Measurements from ENCODE around the gene CRNN. TPM values are rescaled to one million over a fixed set of nuclear protein-coding genes. Genes with fewer than 3 reads are reported as not detected.

Gene CRNN
- total RNA-seq, 1 experiment from 2014 or later = not detected

DNA sequence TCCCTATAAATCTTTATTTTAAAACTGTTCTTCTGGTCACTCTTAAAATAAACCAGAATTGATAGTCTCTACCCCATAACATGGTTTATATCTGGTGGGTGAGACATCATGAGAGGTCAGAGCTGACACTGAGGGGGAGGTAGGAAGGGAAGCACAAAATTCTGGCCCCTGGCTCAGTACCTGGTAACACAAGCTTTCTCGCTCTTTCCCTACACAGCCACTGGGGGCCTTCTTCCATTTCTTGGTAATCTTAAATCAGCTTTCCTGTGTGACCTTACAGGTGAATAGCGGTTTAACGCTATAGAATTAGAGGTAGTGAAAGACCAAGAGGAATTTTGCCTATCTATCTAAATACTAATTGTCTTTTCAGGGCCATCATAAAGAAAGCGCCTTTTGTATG is 5.4 kb downstream of the CRNN start:
- ChIA-PET POLR2A (ENCODE audit: unreplicated experiment) (no interaction called here), CTCF (no interaction called here)
- Histone ChIP-seq H4K20me1 (ENCODE audit: insufficient read depth) (no peaks in the 10 kb centered on the region), H3K4me1 (replicated peaks; ENCODE audit: insufficient read depth) (no peaks in the 10 kb centered on the region), H3K4me3 (no peak overlapping the region), H3K9me2 (ENCODE audit: insufficient read depth) (no peaks in the 10 kb centered on the region), H3K36me3 (ENCODE audit: low read depth) (no peaks in the 10 kb centered on the region), H3K4me2 (no peak overlapping the region), H3K27ac (no peak overlapping the region), H2AFZ (no peak overlapping the region), H3K27me3 (ENCODE audit: insufficient read depth, low read depth) (peaks cover 57% of the 10 kb centered on the region), H3K9me3 (ENCODE audit: insufficient read depth, low read depth) (no peaks in the 10 kb centered on the region), H3F3A (ENCODE audit: insufficient read depth, low read depth) (no peaks in the 10 kb centered on the region), H3K79me2 (ENCODE audit: low read depth) (no peaks in the 10 kb centered on the region)
- no TSS peak for BruUV-seq (replicated peaks)
- no peak for DNase-seq
- intact Hi-C loops (cut with micrococcal nuclease; ENCODE audit: unreplicated experiment) = no loop called here
- TF ChIP-seq CTCF (conservative IDR thresholded peaks at IDR 0.05) (no peak), EZH2 (IDR thresholded peaks at IDR 0.05; ENCODE audit: low read depth) (no peak)

- Histone ChIP-seq H3K4me3 (no peak overlapping the region), H4K20me1 (ENCODE audit: insufficient read depth) (no peaks in the 10 kb centered on the region), H3K36me3 (ENCODE audit: low read depth) (no peaks in the 10 kb centered on the region), H3K79me2 (ENCODE audit: low read depth) (no peaks in the 10 kb centered on the region), H3K9me3 (ENCODE audit: insufficient read depth, low read depth) (0 out of 2 replicates have a peak, but pooled peaks cover under 1% of the 10 kb centered on the region), H3K4me2 (no peak overlapping the region), H3K27me3 (ENCODE audit: insufficient read depth, low read depth) (peaks cover 34% of the 10 kb centered on the region; the same call in 1 of the 2 replicates), H2AFZ (no peak overlapping the region), H3K27ac (no peak overlapping the region), H3K9me2 (ENCODE audit: insufficient read depth) (no peaks in the 10 kb centered on the region), H3F3A (ENCODE audit: insufficient read depth, low read depth) (no peaks in the 10 kb centered on the region), H3K4me1 (replicated peaks; ENCODE audit: insufficient read depth) (no peaks in the 10 kb centered on the region)
- ChIA-PET CTCF (no interaction called here), POLR2A (ENCODE audit: unreplicated experiment) (no interaction called here)
- intact Hi-C loops (cut with micrococcal nuclease; ENCODE audit: unreplicated experiment) = no loop called here
- DNase-seq = no peak
- TF ChIP-seq CTCF (conservative IDR thresholded peaks at IDR 0.05) (peak; percentile 55; the same call in 1 of the 2 replicates), EZH2 (IDR thresholded peaks at IDR 0.05; ENCODE audit: low read depth) (no peak)
- BruUV-seq (replicated peaks) = no TSS peak
Measured at GRCh38 chr1:152398812-152399698, 15.0 kb downstream of the CRNN start.

- Histone ChIP-seq H3K79me2 (ENCODE audit: low read depth) (no peaks in the 10 kb centered on the region), H3K27me3 (ENCODE audit: insufficient read depth, low read depth) (peaks cover 34% of the 10 kb centered on the region; the same call in 1 of the 2 replicates), H3K4me2 (no peak overlapping the region), H3K4me1 (replicated peaks; ENCODE audit: insufficient read depth) (no peaks in the 10 kb centered on the region), H3F3A (ENCODE audit: insufficient read depth, low read depth) (no peaks in the 10 kb centered on the region; the same call in 1 of the 2 replicates), H3K9me3 (ENCODE audit: insufficient read depth, low read depth) (0 out of 2 replicates have a peak, but pooled peaks cover 6% of the 10 kb centered on the region), H3K27ac (no peak overlapping the region), H2AFZ (no peak overlapping the region), H3K36me3 (ENCODE audit: low read depth) (no peaks in the 10 kb centered on the region), H3K9me2 (ENCODE audit: insufficient read depth) (no peaks in the 10 kb centered on the region), H3K4me3 (no peak overlapping the region), H4K20me1 (ENCODE audit: insufficient read depth) (no peaks in the 10 kb centered on the region)
- ChIA-PET CTCF (no interaction called here), POLR2A (ENCODE audit: unreplicated experiment) (no interaction called here)
- intact Hi-C loops (cut with micrococcal nuclease; ENCODE audit: unreplicated experiment) = no loop called here
- TF ChIP-seq CTCF (conservative IDR thresholded peaks at IDR 0.05) (no peak; the same call in 1 of the 2 replicates), EZH2 (IDR thresholded peaks at IDR 0.05; ENCODE audit: low read depth) (no peak)
- no peak for DNase-seq
- BruUV-seq (replicated peaks) = no TSS peak
Measured at GRCh38 chr1:152397474-152397873, 16.6 kb downstream of the CRNN start.
